ENCODE data around the gene ZC3H7A. TPM values are rescaled to one million over a fixed set of nuclear protein-coding genes. Genes with fewer than 3 reads are reported as not detected.

The ZC3H7A gene
- total RNA-seq, 1 experiment from 2014 or later = 19.7 TPM

DNA sequence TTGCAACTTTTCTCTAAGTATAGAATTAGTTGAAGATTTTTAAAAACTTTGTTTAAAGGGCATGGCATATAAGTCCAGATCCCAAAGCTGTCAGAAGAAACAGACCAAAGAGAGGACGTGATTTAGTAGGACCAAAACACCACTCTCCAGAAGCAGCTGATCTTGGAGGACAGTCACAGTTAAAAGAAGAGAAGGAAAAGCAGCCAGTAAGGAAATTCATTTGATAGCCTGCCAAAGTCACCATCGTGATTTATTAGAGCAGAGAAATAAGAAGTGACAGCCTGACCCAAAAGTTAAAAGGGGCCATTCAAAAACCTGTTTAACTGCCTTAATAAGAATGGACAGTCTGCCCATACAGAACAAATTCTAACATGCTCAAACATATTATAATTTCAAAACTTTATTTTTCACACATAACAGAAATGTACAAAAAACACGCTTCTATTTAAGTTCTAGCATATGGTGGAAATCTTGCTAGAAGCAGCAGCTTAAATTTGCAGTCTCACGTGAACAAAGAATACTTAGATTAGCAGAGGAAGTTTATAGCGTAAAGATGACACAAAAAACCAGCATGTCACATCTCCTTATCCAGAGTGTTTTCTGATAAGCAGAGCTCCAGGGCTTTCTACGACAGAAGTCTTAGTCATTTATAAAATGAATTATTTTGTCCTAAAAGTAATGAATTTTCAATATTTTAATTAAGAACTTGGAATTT, 91.6 kb downstream of the ZC3H7A start:
- DNase-seq = no peak
- Histone ChIP-seq H3K36me3 (replicated peaks; ENCODE audit: control insufficient read depth, insufficient read depth, low read length) (no peaks in the 10 kb centered on the region), H3K27me3 (ENCODE audit: control insufficient read depth, insufficient read depth, low read length) (no peaks in the 10 kb centered on the region), H3K4me3 (ENCODE audit: insufficient read depth, low read depth, low read length) (no peak overlapping the region)

Other genes with a start within 250 kb of the ZC3H7A start
- 71.8 and 85.6 TPM in 2 replicates for gene LITAF, start 210.3 kb downstream of the ZC3H7A start, total RNA-seq (2014; rRNA removed; shearing (Covaris generic))
- 34.1 and 34.9 TPM in 2 replicates for gene SNN, start 128.8 kb downstream of the ZC3H7A start, total RNA-seq (2014; rRNA removed; shearing (Covaris generic))
- gene TXNDC11, start 54.4 kb downstream of the ZC3H7A start, total RNA-seq (2014; rRNA removed; shearing (Covaris generic)) = 12.3 and 14.4 TPM in 2 replicates
- 163 and 221 TPM in 2 replicates for gene RSL1D1, start 54.3 kb upstream of the ZC3H7A start, total RNA-seq (2014; rRNA removed; shearing (Covaris generic))
- gene GSPT1, start 118.7 kb upstream of the ZC3H7A start, total RNA-seq (2014; rRNA removed; shearing (Covaris generic)) = 116 and 148 TPM in 2 replicates
- gene NPIPB2, start 144.8 kb upstream of the ZC3H7A start, total RNA-seq (2014; rRNA removed; shearing (Covaris generic)) = 0.97 and 1.3 TPM in 2 replicates
- gene TNFRSF17, start 168.0 kb upstream of the ZC3H7A start, total RNA-seq (2014; rRNA removed; shearing (Covaris generic)) = not detected in 2 replicates
- gene SNX29, start 179.5 kb upstream of the ZC3H7A start, total RNA-seq (2014; rRNA removed; shearing (Covaris generic)) = 2.9 and 3.2 TPM in 2 replicates

Data from H7 (cell line).